Measurements from ENCODE around the gene NPHS1. TPM values are rescaled to one million over a fixed set of nuclear protein-coding genes. Genes with fewer than 3 reads are reported as not detected.

The NPHS1 gene
- total RNA-seq, 2 donors from 2014 or later: not detected

DNA sequence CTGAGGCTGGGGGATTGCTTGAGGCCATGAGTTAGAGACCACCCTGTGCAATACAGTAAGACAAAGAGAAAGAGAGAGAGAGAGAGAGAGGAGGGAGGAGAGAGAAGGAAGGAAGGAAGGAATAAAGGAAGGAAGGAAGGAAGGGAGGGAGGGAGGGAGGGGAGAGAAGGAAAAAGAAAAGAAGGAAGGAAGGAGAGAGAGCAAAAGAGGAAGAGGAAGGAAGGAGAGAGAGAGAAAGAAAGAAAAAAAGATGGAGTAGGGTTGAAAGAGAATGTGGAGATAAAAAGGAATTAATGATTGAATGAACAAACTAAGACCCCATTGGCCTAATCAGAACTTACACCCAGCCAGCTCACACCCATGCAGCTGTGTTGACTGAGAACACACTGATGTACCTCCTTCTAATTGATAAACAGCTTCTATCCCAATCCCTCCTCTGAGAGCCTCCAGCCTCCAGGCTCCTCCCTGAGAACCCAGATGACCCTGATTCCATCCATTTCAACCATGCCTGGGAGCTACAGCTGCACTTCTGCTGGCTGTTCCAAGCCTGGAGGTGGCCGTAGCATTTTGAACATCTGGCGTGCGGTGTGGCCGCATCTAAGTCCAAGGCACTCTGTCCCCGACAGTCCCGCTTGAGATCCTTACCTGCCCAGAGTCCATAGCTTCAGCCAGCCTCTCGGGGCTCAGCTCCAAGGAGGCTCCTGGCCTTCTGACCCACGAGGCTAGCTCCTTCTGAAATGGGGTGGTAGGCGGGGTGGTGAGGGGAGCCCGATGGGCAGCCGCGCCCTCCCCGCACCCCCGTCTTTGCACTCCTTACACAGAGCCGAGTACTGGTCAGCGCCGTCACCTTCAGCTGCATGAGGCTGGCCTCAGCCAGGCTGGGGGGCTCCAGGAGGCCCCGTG, 40.7 kb downstream of the NPHS1 start:
- H3K4me3 ChIP-seq: no peak overlapping the region
- DNase-seq (ENCODE audit: low spot score) (no peak), ATAC-seq (ENCODE audit: insufficient number of reproducible peaks, low FRiP score, low read depth) (no peak)
- H3K4me1 ChIP-seq (ENCODE audit: control insufficient read depth in 1 of 2, low read depth in 2 of 2): no peaks in the 10 kb centered on the region
- no peak overlapping the region for H3K27ac ChIP-seq
- H3K27me3 ChIP-seq (replicated peaks; ENCODE audit: insufficient read depth): no peaks in the 10 kb centered on the region
- no peak for TF ChIP-seq CTCF (IDR thresholded peaks at IDR 0.05)
- no peaks in the 10 kb centered on the region for H3K9me3 ChIP-seq
- no peaks in the 10 kb centered on the region for H3K36me3 ChIP-seq

GRCh38 chr19:35807633-35808032, 44.7 kb downstream of the NPHS1 start:
- ATAC-seq (ENCODE audit: insufficient number of reproducible peaks, low FRiP score, low read depth) (no peak), DNase-seq (ENCODE audit: low spot score) (no peak)
- Histone ChIP-seq H3K9me3 (no peaks in the 10 kb centered on the region), H3K4me1 (ENCODE audit: control insufficient read depth in 1 of 2, low read depth in 2 of 2) (no peaks in the 10 kb centered on the region), H3K27ac (no peak overlapping the region), H3K27me3 (replicated peaks; ENCODE audit: insufficient read depth) (no peaks in the 10 kb centered on the region), H3K36me3 (no peaks in the 10 kb centered on the region), H3K4me3 (no peak overlapping the region)
- TF ChIP-seq CTCF (IDR thresholded peaks at IDR 0.05): no peak

DNA sequence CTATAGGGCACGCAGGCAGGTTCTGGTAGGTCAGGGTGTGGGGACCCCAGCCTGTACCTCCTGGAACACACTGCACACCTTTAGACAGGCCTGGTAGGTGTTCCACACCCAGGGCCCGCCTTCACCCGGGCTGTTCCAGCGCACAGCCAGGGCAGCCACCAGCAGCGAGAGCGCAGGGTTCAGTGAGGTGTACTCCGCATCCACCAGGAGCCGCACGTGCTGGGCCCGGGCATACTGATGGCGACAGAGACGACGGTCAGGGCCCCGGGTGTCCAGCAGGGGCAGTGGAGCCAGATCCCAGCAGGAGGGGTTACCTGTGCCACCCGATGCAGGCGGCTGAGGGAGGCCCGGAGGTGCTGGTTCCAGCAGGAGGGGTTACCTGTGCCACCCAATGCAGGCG, 45.7 kb downstream of the NPHS1 start:
- no peak for TF ChIP-seq CTCF (IDR thresholded peaks at IDR 0.05)

GRCh38 chr19:35805526-35806102, 46.7 kb downstream of the NPHS1 start:
- Histone ChIP-seq H3K4me1 (ENCODE audit: control insufficient read depth in 1 of 2, low read depth in 2 of 2) (no peaks in the 10 kb centered on the region), H3K27ac (no peak overlapping the region), H3K4me3 (no peak overlapping the region), H3K27me3 (replicated peaks; ENCODE audit: insufficient read depth) (no peaks in the 10 kb centered on the region), H3K36me3 (no peaks in the 10 kb centered on the region), H3K9me3 (no peaks in the 10 kb centered on the region)
- TF ChIP-seq CTCF (IDR thresholded peaks at IDR 0.05): no peak
- ATAC-seq (ENCODE audit: insufficient number of reproducible peaks, low FRiP score, low read depth) (no peak), DNase-seq (ENCODE audit: low spot score) (no peak)

More for the DNA sequence above, 45.7 kb downstream of the NPHS1 start:
- Histone ChIP-seq H3K36me3 (no peaks in the 10 kb centered on the region), H3K4me1 (ENCODE audit: control insufficient read depth in 1 of 2, low read depth in 2 of 2) (no peaks in the 10 kb centered on the region), H3K27ac (no peak overlapping the region), H3K4me3 (no peak overlapping the region), H3K27me3 (replicated peaks; ENCODE audit: insufficient read depth) (no peaks in the 10 kb centered on the region), H3K9me3 (no peaks in the 10 kb centered on the region)
- DNase-seq (ENCODE audit: low spot score) (no peak), ATAC-seq (ENCODE audit: insufficient number of reproducible peaks, low FRiP score, low read depth) (no peak)

DNA sequence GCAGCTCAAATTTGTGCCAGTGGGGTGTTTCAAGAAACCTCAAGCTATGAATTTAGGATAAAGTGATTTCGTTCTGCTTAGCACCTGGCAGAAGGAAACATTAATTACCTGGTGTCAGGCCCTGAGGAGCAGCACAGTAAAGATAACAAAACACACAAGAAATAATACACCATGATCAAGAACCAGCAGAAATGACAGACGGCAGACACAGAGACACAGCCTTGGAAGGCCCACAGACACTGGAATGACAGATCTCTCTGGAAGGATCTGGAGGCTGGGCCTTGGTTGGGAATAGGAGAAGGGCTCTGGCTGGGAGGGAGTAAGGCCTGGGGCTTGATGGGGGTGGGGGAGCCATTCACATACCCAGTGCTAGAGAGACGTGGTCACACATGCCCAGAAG, 50.5 kb downstream of the NPHS1 start:
- Histone ChIP-seq H3K27me3 (replicated peaks; ENCODE audit: insufficient read depth) (peaks cover 2% of the 10 kb centered on the region), H3K36me3 (no peaks in the 10 kb centered on the region), H3K4me3 (no peak overlapping the region), H3K9me3 (no peaks in the 10 kb centered on the region), H3K4me1 (ENCODE audit: control insufficient read depth in 1 of 2, low read depth in 2 of 2) (no peaks in the 10 kb centered on the region), H3K27ac (no peak overlapping the region)
- no peak for TF ChIP-seq CTCF (IDR thresholded peaks at IDR 0.05)
- ATAC-seq (ENCODE audit: insufficient number of reproducible peaks, low FRiP score, low read depth): no peak
- no peak for DNase-seq (ENCODE audit: low spot score)

Measured in thoracic aorta (tissue), 2 donors.